Measurements from ENCODE around the gene CCR7. TPM values are rescaled to one million over a fixed set of nuclear protein-coding genes. Genes with fewer than 3 reads are reported as not detected.

Gene CCR7
- total RNA-seq, 4 donors from 2014 or later = 1.2 TPM; not detected in 3

DNA sequence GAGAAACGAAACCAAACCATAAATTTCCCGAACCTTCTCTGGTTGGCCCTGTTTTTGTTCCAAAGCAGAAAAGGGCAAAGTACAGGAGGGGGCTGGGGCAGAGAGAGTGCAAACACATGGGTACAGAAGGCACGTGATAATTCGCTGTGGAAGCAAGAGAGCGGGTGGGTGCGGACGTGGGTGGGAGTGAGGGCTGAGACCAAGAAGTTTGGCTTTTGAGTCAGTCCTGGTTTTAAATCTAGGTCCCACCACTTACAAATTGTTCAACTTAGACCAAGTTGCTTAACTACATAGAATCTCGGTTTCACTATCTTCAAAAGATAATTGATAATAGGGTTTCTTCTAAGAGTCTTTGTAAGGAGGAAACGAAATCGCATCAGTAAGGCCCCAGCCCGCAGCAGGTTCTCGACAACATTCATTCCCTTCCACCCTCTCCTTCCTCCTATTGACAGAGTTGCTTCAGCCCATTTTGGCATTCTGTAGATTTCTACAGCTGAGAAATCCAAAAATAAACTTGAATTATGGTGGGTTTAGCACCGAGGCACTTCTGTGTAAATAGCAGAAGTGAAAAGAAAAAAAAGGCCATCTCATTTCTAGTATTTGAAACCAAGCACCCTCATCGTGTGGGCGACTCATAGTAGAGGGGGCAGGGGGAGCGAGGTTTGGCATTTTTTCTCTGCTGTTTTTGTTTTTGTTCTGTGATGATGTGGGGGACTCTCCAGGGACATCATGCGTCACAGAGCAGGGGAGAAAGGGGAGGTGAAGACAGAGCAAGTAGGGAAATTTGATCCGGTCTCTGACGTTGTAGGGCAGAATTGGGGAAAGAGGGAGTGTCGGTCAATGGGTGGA, 33.6 kb upstream of the CCR7 start:
- WGBS = 65% methylated on average over 20 of the region's 20 CpGs
- peak overlapping the region; percentile 45 for H3K27ac ChIP-seq
- DNase-seq (ENCODE audit: low spot score in 2 of 2) = no peak
- H3K27me3 ChIP-seq = no peaks in the 10 kb centered on the region
- H3K36me3 ChIP-seq = no peaks in the 10 kb centered on the region
- H3K4me1 ChIP-seq = no peaks in the 10 kb centered on the region
- H3K4me3 ChIP-seq = no peak overlapping the region
- no peak for TF ChIP-seq POLR2AphosphoS5 (IDR thresholded peaks at IDR 0.05)
- no peak for TF ChIP-seq POLR2A (IDR thresholded peaks at IDR 0.05)
- no peak for TF ChIP-seq EP300 (IDR thresholded peaks at IDR 0.05)
- TF ChIP-seq, protein P1, sequence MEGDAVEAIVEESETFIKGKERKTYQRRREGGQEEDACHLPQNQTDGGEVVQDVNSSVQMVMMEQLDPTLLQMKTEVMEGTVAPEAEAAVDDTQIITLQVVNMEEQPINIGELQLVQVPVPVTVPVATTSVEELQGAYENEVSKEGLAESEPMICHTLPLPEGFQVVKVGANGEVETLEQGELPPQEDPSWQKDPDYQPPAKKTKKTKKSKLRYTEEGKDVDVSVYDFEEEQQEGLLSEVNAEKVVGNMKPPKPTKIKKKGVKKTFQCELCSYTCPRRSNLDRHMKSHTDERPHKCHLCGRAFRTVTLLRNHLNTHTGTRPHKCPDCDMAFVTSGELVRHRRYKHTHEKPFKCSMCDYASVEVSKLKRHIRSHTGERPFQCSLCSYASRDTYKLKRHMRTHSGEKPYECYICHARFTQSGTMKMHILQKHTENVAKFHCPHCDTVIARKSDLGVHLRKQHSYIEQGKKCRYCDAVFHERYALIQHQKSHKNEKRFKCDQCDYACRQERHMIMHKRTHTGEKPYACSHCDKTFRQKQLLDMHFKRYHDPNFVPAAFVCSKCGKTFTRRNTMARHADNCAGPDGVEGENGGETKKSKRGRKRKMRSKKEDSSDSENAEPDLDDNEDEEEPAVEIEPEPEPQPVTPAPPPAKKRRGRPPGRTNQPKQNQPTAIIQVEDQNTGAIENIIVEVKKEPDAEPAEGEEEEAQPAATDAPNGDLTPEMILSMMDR (IDR thresholded peaks at IDR 0.05) = no peak
- no peaks in the 10 kb centered on the region for H3K9me3 ChIP-seq

DNA sequence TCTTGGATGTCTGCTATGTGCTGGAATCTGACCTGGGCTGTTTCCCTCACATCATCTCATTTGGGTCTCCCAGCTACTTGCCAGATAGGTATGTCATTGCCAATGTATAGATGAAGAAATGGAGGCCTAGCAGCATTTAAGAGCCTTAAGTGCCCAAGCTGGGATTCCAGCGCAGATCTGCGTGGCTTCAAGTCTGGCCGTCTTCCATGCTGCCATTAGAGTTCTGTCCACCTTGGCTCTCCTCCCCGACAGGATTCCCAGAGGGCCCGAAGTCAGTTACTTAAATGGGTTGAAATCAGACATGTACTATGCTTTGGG, 33.0 kb upstream of the CCR7 start:
- Histone ChIP-seq H3K9me3 (no peaks in the 10 kb centered on the region), H3K27ac (no peak overlapping the region), H3K4me1 (no peaks in the 10 kb centered on the region), H3K36me3 (no peaks in the 10 kb centered on the region), H3K4me3 (no peak overlapping the region), H3K27me3 (no peaks in the 10 kb centered on the region)
- WGBS = 87% methylated on average over 5 of the region's 5 CpGs
- TF ChIP-seq EP300 (IDR thresholded peaks at IDR 0.05) (no peak), POLR2A (IDR thresholded peaks at IDR 0.05) (no peak), POLR2AphosphoS5 (IDR thresholded peaks at IDR 0.05) (no peak)
- TF ChIP-seq, protein P1 (IDR thresholded peaks at IDR 0.05) = no peak
- DNase-seq (ENCODE audit: low spot score in 2 of 2) = no peak

DNA sequence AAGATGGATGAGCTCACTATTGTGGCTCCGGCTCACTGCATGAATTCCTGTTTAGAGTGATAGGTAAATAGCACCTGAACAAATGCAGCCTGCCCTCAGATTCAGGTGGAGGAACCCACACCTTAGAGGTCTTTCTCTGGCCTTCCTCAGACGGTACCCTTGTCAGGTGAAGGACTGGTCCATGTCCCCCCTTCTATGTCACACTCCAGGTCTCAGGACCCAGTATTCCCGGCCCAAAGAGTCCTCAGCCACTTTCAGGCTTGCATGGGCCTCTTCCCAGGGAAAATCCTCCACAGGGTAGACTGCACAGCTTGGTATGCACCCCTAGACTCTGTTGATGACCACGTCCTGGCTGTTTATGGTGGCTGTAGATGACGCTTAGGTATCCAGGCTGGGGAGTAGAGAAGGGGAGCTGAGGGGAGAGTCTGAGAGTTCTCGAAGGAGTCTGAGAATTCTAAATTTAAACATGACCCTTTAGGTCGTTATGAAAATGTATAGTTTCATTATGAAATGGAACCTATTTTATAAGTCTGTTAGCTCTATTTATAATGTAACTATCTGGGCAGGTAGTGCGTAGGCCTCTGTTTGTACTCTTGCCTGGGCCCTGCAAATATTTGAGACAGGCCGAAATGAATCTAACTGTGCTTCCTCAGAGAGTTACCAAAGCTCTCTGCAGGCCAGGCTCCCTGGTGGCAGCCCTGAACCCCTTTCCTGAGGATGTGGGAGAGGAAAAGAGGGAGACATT, 32.5 kb upstream of the CCR7 start:
- Histone ChIP-seq H3K27ac (no peak overlapping the region), H3K4me1 (no peaks in the 10 kb centered on the region)

DNA sequence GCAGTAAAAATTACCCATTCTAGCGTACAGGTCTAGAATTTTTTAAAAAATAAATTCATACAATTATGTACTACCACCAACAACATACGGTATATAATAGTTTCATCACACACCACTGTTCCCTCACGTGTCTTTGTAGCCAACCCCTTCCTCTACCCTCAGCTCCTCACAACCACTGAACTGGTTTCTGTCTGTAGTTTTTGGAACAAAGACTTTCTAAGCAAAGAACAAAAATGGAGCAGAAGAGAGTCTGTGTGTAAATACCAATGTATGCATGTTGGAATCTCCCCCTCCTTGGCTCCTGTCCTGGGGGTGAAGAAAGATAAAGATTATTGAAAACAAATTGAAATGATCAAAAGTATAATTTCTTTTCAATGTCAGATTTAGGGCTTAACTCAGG, 31.9 kb upstream of the CCR7 start:
- TF ChIP-seq, protein P1 (IDR thresholded peaks at IDR 0.05) = no peak
- TF ChIP-seq EP300 (IDR thresholded peaks at IDR 0.05) (no peak), POLR2A (IDR thresholded peaks at IDR 0.05) (no peak), POLR2AphosphoS5 (IDR thresholded peaks at IDR 0.05) (no peak)
- 88% methylated on average over 3 of the region's 3 CpGs for WGBS
- H3K36me3 ChIP-seq = no peaks in the 10 kb centered on the region
- no peak overlapping the region for H3K27ac ChIP-seq
- H3K4me1 ChIP-seq = no peaks in the 10 kb centered on the region
- H3K27me3 ChIP-seq = no peaks in the 10 kb centered on the region
- no peaks in the 10 kb centered on the region for H3K9me3 ChIP-seq
- H3K4me3 ChIP-seq = no peak overlapping the region
- no peak for DNase-seq (ENCODE audit: low spot score in 2 of 2)

More for the DNA sequence above, 32.5 kb upstream of the CCR7 start:
- TF ChIP-seq EP300 (IDR thresholded peaks at IDR 0.05) (no peak), POLR2A (IDR thresholded peaks at IDR 0.05) (no peak), POLR2AphosphoS5 (IDR thresholded peaks at IDR 0.05) (no peak)
- TF ChIP-seq, protein P1 (IDR thresholded peaks at IDR 0.05) = no peak
- 89% methylated on average over 9 of the region's 9 CpGs for WGBS
- H3K4me3 ChIP-seq = no peak overlapping the region
- no peaks in the 10 kb centered on the region for H3K36me3 ChIP-seq
- DNase-seq (ENCODE audit: low spot score in 2 of 2) = no peak
- H3K9me3 ChIP-seq = no peaks in the 10 kb centered on the region
- H3K27me3 ChIP-seq = no peaks in the 10 kb centered on the region

DNA sequence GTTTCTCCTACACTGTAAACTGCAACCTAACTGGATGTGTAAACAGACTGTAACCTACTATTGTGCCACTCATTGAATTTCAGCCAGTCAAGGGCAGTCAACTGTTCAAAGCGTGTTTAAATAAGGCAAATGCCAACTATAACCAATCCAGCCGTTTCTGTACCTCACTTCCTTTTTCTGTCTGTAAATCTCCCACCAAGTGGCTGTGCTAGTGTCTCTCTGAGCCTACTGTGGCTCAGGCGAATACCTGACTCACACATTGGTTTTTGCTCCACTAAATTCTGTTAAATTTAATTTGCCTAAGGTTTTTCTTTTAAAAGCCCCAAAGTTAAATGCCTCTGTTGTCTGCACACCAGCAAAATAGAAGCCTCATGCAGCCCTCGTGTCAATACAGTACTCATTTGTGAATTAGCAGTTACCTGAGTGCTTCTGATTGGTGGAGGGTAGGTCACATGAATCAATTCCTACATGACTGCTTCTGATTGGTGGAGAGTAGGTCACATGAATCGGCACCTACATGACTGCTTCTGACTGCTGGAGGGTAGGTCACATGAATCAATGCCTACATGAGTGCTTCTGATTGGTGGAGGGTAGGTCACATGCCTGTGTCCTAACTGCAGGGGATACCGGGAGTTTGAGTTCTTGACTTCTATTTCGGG, 31.1 kb upstream of the CCR7 start:
- no peaks in the 10 kb centered on the region for H3K4me1 ChIP-seq

More for the DNA sequence above, 31.1 kb upstream of the CCR7 start:
- no peak for DNase-seq (ENCODE audit: low spot score in 2 of 2)
- H3K27me3 ChIP-seq = no peaks in the 10 kb centered on the region
- no peaks in the 10 kb centered on the region for H3K36me3 ChIP-seq
- 87% methylated on average over 7 of the region's 7 CpGs for WGBS
- H3K9me3 ChIP-seq = no peaks in the 10 kb centered on the region
- TF ChIP-seq EP300 (IDR thresholded peaks at IDR 0.05) (no peak), POLR2A (IDR thresholded peaks at IDR 0.05) (no peak), POLR2AphosphoS5 (IDR thresholded peaks at IDR 0.05) (no peak)
- TF ChIP-seq, protein P1 (IDR thresholded peaks at IDR 0.05) = no peak
- no peak overlapping the region for H3K27ac ChIP-seq
- no peak overlapping the region for H3K4me3 ChIP-seq

Data from suprapubic skin (tissue), 4 donors.